RWPE1 (cell line): ENCODE measurements around the gene NKAPD1.
"Not testable (repeated sequence)": the region's sequence is repeated elsewhere in the genome, so short reads cannot be mapped to it uniquely, and the experiment has no call there.

Experiments used
- CTCF ChIA-PET: fragments of 350-600 bp; sonication (Branson Sonifier 250); formaldehyde crosslinking; extraction: SDS; loops from one replicate; lab custom pipeline; 2021; lab: Yijun Ruan, JAX
- POLR2A ChIA-PET: fragments of 400-600 bp; formaldehyde crosslinking; extraction: SDS; loops from one replicate; lab custom pipeline; 2020; ENCODE audit warnings: antibody characterized with exemption; ENCODE audit not compliant: low non-redundant PET; lab: Yijun Ruan, JAX
- DNase-seq: peaks from one replicate; pipeline ENCODE4 v3.0.0; 2012; ENCODE audit warnings: low spot score
- H3K27ac ChIP-seq: fragments of 450-650 bp; 2 replicates; pipeline ENCODE4 v1.5.1; 2017
- CTCF ChIP-seq: fragments of 450-650 bp; conservative IDR thresholded peaks from 2 replicates; pipeline ENCODE4 v1.5.1; 2017; ENCODE audit warnings: low read depth, mild to moderate bottlenecking

Gene NKAPD1

GRCh38 chr11:112085822-112086421, 11.8 kb downstream of the NKAPD1 start:
- peak overlapping the region; percentile 72 for H3K27ac ChIP-seq
- no peak for TF ChIP-seq CTCF
- peak; percentile 44 for DNase-seq
- CTCF ChIA-PET, result interaction anchor here (0.7 kb wide), 1 partner anchor 14 kb away, joined by 3 read pairs; no protein-coding TSS in a partner anchor
- POLR2A ChIA-PET, result interaction anchor here (0.6 kb wide), 1 partner anchor 16 kb away, joined by 4 read pairs; no protein-coding TSS in a partner anchor

- peak within 1 kb of the TSS; percentile 72 for H3K27ac ChIP-seq
- peak; percentile 96 for DNase-seq
- TF ChIP-seq CTCF, result no peak
- ChIA-PET CTCF (interaction anchor here (0.7 kb wide), 1 partner anchor 74 kb away, joined by 3 read pairs; no protein-coding TSS in a partner anchor), POLR2A (interaction anchor here (0.6 kb wide), 1 partner anchor 15 kb away, joined by 4 read pairs; no protein-coding TSS in a partner anchor)
Measured at GRCh38 chr11:112086422-112087191, 12.5 kb downstream of the NKAPD1 start, which contains the start of the genes SDHD and TIMM8B. SDHD (plus strand) TSS chr11:112086873; CDS start chr11:112086908, 35 bp downstream. TIMM8B (minus strand) TSS chr11:112086756; CDS start chr11:112086723, 33 bp downstream.

- TF ChIP-seq CTCF, result no peak
- DNase-seq, result no peak
- POLR2A ChIA-PET, result no interaction called here
- CTCF ChIA-PET, result interaction anchor here (0.6 kb wide), 1 partner anchor 135 kb away, joined by 4 read pairs; no protein-coding TSS in a partner anchor
- H3K27ac ChIP-seq, result peak overlapping the region; percentile 72
Measured at GRCh38 chr11:112087212-112087611, 13.1 kb downstream of the NKAPD1 start.

- POLR2A ChIA-PET, result interaction anchor here (0.6 kb wide), 1 partner anchor 1779 kb away, joined by 3 read pairs; no protein-coding TSS in a partner anchor
- DNase-seq, CTCF ChIA-PET, H3K27ac ChIP-seq: not testable (repeated sequence)
Measured at GRCh38 chr11:112095302-112095701, 21.2 kb downstream of the NKAPD1 start.

- ChIA-PET CTCF (no interaction called here), POLR2A (no interaction called here)
- H3K27ac ChIP-seq, result no peak overlapping the region
- DNase-seq, result no peak
- TF ChIP-seq CTCF, result no peak
Measured at GRCh38 chr11:112096194-112096593, 22.1 kb downstream of the NKAPD1 start.

GRCh38 chr11:112097734-112098528, 23.8 kb downstream of the NKAPD1 start:
- no peak for DNase-seq
- TF ChIP-seq CTCF, result no peak
- POLR2A ChIA-PET, result no interaction called here
- no peak overlapping the region for H3K27ac ChIP-seq
- CTCF ChIA-PET, result interaction anchor here (0.9 to 1.1 kb wide), 2 partner anchors 15 to 116 kb away, joined by 3 to 4 read pairs; no protein-coding TSS in a partner anchor
